DLD1 (cell line): Measurements from ENCODE around the gene FOXJ3.

Source experiments
- in situ Hi-C: cut with HindIII; loops from 2 replicates; pipeline ENCODE4 v1.10.0; 2017; ENCODE audit warnings: low sequenced_read_pairs

FOXJ3 gene

GRCh38 chr1:42311897-42312296, 23.1 kb downstream of the FOXJ3 start:
- in situ Hi-C loops = no loop called here

GRCh38 chr1:42311138-42311537, 23.9 kb downstream of the FOXJ3 start:
- in situ Hi-C loops = no loop called here

GRCh38 chr1:42306977-42307376, 28.1 kb downstream of the FOXJ3 start:
- in situ Hi-C loops = no loop called here

GRCh38 chr1:42305639-42306038, 29.4 kb downstream of the FOXJ3 start:
- in situ Hi-C loops = no loop called here

- in situ Hi-C loops = no loop called here
These were observed 33.0 kb downstream of the FOXJ3 start for GRCh38 chr1:42302034-42302433.

- in situ Hi-C loops = no loop called here
These were observed 36.5 kb downstream of the FOXJ3 start for GRCh38 chr1:42298520-42298919.

- in situ Hi-C loops = no loop called here
These were observed 39.2 kb downstream of the FOXJ3 start for GRCh38 chr1:42295816-42296215.

- in situ Hi-C loops = no loop called here
These were observed 44.9 kb downstream of the FOXJ3 start for GRCh38 chr1:42290130-42290529.

- in situ Hi-C loops = no loop called here
These were observed 46.6 kb downstream of the FOXJ3 start for GRCh38 chr1:42288311-42288985.

- in situ Hi-C loops = no loop called here
These were observed 52.0 kb downstream of the FOXJ3 start for GRCh38 chr1:42282867-42283583.

- in situ Hi-C loops = no loop called here
These were observed 52.9 kb downstream of the FOXJ3 start for GRCh38 chr1:42282024-42282579.

- in situ Hi-C loops = no loop called here
These were observed 54.2 kb downstream of the FOXJ3 start for GRCh38 chr1:42280821-42281220.

- in situ Hi-C loops = no loop called here
These were observed 56.0 kb downstream of the FOXJ3 start for GRCh38 chr1:42279055-42279454.

GRCh38 chr1:42272920-42273319, 62.1 kb downstream of the FOXJ3 start:
- in situ Hi-C loops = no loop called here

GRCh38 chr1:42267904-42268303, 67.1 kb downstream of the FOXJ3 start:
- in situ Hi-C loops = no loop called here

GRCh38 chr1:42266253-42267135, 68.5 kb downstream of the FOXJ3 start:
- in situ Hi-C loops = no loop called here

- in situ Hi-C loops = no loop called here
These were observed 70.4 kb downstream of the FOXJ3 start for GRCh38 chr1:42264511-42265190.

GRCh38 chr1:42263019-42263418, 72.0 kb downstream of the FOXJ3 start:
- in situ Hi-C loops = no loop called here

- in situ Hi-C loops = no loop called here
These were observed 74.5 kb downstream of the FOXJ3 start for GRCh38 chr1:42260376-42261070.

GRCh38 chr1:42259739-42260064, 75.3 kb downstream of the FOXJ3 start:
- in situ Hi-C loops = no loop called here
